ENCODE data around the gene TBX1.

DNA sequence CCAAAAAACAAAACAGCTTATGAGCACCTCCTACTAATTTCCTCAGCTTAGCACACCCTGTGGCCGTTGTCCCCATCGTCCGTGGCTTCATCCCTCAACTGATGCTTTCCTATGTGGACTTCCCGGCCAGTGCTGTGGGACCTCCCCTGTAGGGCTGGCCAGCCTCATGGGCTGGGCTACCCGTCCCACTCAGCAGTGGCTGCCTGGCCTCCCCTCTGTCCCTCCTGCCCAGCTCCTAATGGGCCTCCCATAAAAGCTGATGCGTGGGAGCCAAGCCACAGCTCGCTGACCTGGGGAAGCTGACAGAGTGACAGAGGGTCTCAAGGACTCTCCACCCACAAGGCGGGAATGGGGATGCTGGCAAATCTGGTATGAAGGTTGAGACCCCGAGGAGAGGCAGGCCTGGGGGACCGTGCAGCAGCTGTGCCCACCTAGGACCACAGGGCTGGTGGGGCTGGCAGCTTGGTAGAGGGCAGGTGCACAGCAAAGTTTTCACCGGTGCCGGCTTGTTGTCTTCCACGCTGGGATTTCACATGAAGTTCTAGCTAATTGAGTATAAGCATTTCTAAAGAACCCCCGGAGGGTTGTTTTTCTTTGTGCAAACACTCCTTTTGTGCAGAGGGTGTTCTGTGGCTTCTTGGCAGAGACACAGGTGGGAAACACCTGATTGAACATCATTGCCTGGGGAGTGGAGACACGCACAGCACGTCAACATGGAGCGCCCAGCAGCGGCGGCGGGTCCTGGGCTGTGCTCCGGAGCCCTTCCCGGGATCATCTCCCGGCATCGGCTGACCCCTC is 23.2 kb downstream of the TBX1 start:
- no peak for TF ChIP-seq MAX (IDR thresholded peaks at IDR 0.05)
- no peak for TF ChIP-seq ELF1 (IDR thresholded peaks at IDR 0.05; ENCODE audit: borderline replicate concordance, low read depth)
- TF ChIP-seq SIN3A (IDR thresholded peaks at IDR 0.05; ENCODE audit: low read depth) = no peak
- no peak for TF ChIP-seq RAD21 (IDR thresholded peaks at IDR 0.05; ENCODE audit: low read depth)
- no peak for TF ChIP-seq EZH2 (IDR thresholded peaks at IDR 0.05)
- no peak for TF ChIP-seq POLR2AphosphoS5 (IDR thresholded peaks at IDR 0.05; ENCODE audit: low read depth, low read length)
- TF ChIP-seq POLR2A (IDR thresholded peaks at IDR 0.05; ENCODE audit: borderline replicate concordance, extremely low read depth, insufficient read depth, insufficient read length) = no peak
- TF ChIP-seq FOSL1 (IDR thresholded peaks at IDR 0.05; ENCODE audit: low read depth) = no peak
- TF ChIP-seq CTCF (IDR thresholded peaks at IDR 0.05 in 2 of 3, conservative IDR thresholded peaks at IDR 0.05 in 1 of 3; ENCODE audit: borderline replicate concordance in 1 of 3, insufficient read depth in 1 of 3, low read depth in 2 of 3, low read length in 2 of 3) = no peak
- TF ChIP-seq, protein P1, sequence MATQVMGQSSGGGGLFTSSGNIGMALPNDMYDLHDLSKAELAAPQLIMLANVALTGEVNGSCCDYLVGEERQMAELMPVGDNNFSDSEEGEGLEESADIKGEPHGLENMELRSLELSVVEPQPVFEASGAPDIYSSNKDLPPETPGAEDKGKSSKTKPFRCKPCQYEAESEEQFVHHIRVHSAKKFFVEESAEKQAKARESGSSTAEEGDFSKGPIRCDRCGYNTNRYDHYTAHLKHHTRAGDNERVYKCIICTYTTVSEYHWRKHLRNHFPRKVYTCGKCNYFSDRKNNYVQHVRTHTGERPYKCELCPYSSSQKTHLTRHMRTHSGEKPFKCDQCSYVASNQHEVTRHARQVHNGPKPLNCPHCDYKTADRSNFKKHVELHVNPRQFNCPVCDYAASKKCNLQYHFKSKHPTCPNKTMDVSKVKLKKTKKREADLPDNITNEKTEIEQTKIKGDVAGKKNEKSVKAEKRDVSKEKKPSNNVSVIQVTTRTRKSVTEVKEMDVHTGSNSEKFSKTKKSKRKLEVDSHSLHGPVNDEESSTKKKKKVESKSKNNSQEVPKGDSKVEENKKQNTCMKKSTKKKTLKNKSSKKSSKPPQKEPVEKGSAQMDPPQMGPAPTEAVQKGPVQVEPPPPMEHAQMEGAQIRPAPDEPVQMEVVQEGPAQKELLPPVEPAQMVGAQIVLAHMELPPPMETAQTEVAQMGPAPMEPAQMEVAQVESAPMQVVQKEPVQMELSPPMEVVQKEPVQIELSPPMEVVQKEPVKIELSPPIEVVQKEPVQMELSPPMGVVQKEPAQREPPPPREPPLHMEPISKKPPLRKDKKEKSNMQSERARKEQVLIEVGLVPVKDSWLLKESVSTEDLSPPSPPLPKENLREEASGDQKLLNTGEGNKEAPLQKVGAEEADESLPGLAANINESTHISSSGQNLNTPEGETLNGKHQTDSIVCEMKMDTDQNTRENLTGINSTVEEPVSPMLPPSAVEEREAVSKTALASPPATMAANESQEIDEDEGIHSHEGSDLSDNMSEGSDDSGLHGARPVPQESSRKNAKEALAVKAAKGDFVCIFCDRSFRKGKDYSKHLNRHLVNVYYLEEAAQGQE (IDR thresholded peaks at IDR 0.05; ENCODE audit: low read depth) = no peak
- TF ChIP-seq ZNF274 (IDR thresholded peaks at IDR 0.05; ENCODE audit: low read depth, low read length) = no peak
- no peak for TF ChIP-seq SRF (IDR thresholded peaks at IDR 0.05; ENCODE audit: low read depth)

Measured in HCT116 (cell line).